Measurements from ENCODE around the gene RARG.
"Not testable (repeated sequence)": the region's sequence is repeated elsewhere in the genome, so short reads cannot be mapped to it uniquely, and the experiment has no call there.

RARG gene

GRCh38 chr12:53190108-53190729 lies 41.8 kb downstream of the RARG start:
- no peak for DNase-seq (ENCODE audit: low read depth)

- DNase-seq (ENCODE audit: low read depth), result no peak
Observed at GRCh38 chr12:53187145-53187899, 44.7 kb downstream of the RARG start.

- no peak for DNase-seq (ENCODE audit: low read depth)
Observed at GRCh38 chr12:53186745-53187144, 45.3 kb downstream of the RARG start.

GRCh38 chr12:53185582-53186153 lies 46.3 kb downstream of the RARG start:
- no peak for DNase-seq (ENCODE audit: low read depth)

- no peak for DNase-seq (ENCODE audit: low read depth)
Observed at GRCh38 chr12:53184828-53185227, 47.2 kb downstream of the RARG start.

- no peak for DNase-seq (ENCODE audit: low read depth)
Observed at GRCh38 chr12:53182903-53183302, 49.1 kb downstream of the RARG start.

- no peak for DNase-seq (ENCODE audit: low read depth)
Observed at GRCh38 chr12:53181935-53182334, 50.1 kb downstream of the RARG start.

- peak; percentile 17 for DNase-seq (ENCODE audit: low read depth)
Observed at GRCh38 chr12:53180931-53181645, 50.9 kb downstream of the RARG start.

GRCh38 chr12:53180220-53180930 lies 51.6 kb downstream of the RARG start, which contains the start of the genes CSAD and ZNF740:
TSS of gene CSAD (minus strand) at chr12:53180925. CDS start at chr12:53173470, 7,455 bp downstream.
TSS of gene ZNF740 (plus strand) at chr12:53180722. CDS start at chr12:53181984, 1,262 bp downstream.
- peak; percentile 90 for DNase-seq (ENCODE audit: low read depth)

- DNase-seq (ENCODE audit: low read depth), result no peak
Observed at GRCh38 chr12:53179687-53180219, 52.3 kb downstream of the RARG start.

- not testable (repeated sequence) for DNase-seq (ENCODE audit: low read depth)
Observed at GRCh38 chr12:53178803-53179202, 53.2 kb downstream of the RARG start.

- not testable (repeated sequence) for DNase-seq (ENCODE audit: low read depth)
Observed at GRCh38 chr12:53177447-53177846, 54.6 kb downstream of the RARG start.

GRCh38 chr12:53176750-53177149 lies 55.3 kb downstream of the RARG start:
- no peak for DNase-seq (ENCODE audit: low read depth)

- no peak for DNase-seq (ENCODE audit: low read depth)
Observed at GRCh38 chr12:53174881-53175491, 57.0 kb downstream of the RARG start.

- no peak for DNase-seq (ENCODE audit: low read depth)
Observed at GRCh38 chr12:53173085-53173715, 58.8 kb downstream of the RARG start.

- DNase-seq (ENCODE audit: low read depth), result no peak
Observed at GRCh38 chr12:53172352-53172751, 59.7 kb downstream of the RARG start.

- DNase-seq (ENCODE audit: low read depth), result no peak
Observed at GRCh38 chr12:53171725-53172329, 60.2 kb downstream of the RARG start.

- DNase-seq (ENCODE audit: low read depth), result no peak
Observed at GRCh38 chr12:53170876-53171724, 60.9 kb downstream of the RARG start.

- DNase-seq (ENCODE audit: low read depth), result no peak
Observed at GRCh38 chr12:53170215-53170614, 61.8 kb downstream of the RARG start.
